Pancreas (tissue), 10 donors: Measurements from ENCODE around the gene MPZ. TPM values are rescaled to one million over a fixed set of nuclear protein-coding genes. Genes with fewer than 3 reads are reported as not detected.

Experiments
- ATAC-seq, 4 donors: fragments of 200-7000 bp; cut with Tn5 transposase; one replicate each; pipeline versions ENCODE4 v1.8.0 to v1.9.1; 2020; ENCODE audit warnings: mild to moderate bottlenecking in 4 of 4, moderate library complexity in 4 of 4
- DNase-seq, 6 donors: peaks; one replicate each; pipeline ENCODE4 v3.0.0-alpha.2; 2020
- FAIRE-seq: peaks from 2 replicates; lab custom pipeline; 2012; peaks lifted over from hg19 to GRCh38; lab: Jason Lieb, UNC
- H3K27ac ChIP-seq, 4 donors: fragments of 200-600 bp; sonication (generic); 1 replicate in 3 of 4; 2 replicates in 1 of 4; pipeline versions ENCODE4 v1.5.0 to v1.8.0; 2020
- H3K27me3 ChIP-seq, 4 donors: fragments of 200-600 bp; one replicate each; pipeline ENCODE4 v1.8.0; 2021
- H3K36me3 ChIP-seq, 3 donors: fragments of 200-600 bp; sonication (generic) in 1 of 3; one replicate each; pipeline versions ENCODE4 v1.5.0 to v1.8.0; 2020 to 2021
- H3K4me1 ChIP-seq, 3 donors: fragments of 200-600 bp; one replicate each; pipeline ENCODE4 v1.8.0; 2021
- H3K4me3 ChIP-seq, 4 donors: fragments of 200-600 bp; sonication (generic) in 2 of 4; one replicate each; pipeline versions ENCODE4 v1.5.0 to v1.8.0; 2020 to 2021
- H3K9me3 ChIP-seq, 4 donors: fragments of 200-600 bp; one replicate each; pipeline ENCODE4 v1.8.0; 2021
- WGBS, 2 donors: extraction: QIAGEN DNeasy Blood & Tissue Kit; methylation state at CpG; one replicate each; pipeline ENCODE4 v1.1.7; 2013; 5-methylcytosine and 5-hydroxymethylcytosine counted together
- intact Hi-C, 3 donors: fragments of 100-400 bp; cut with DNase I; formaldehyde crosslinking; loops; one replicate each; pipeline versions ENCODE4 v1.11.1 to v1.14.2; 2022
- polyA plus RNA-seq, 2 donors: library from polyadenylated mRNA; stranded (reverse); fragments of 200-250 nt; gene quantifications; one replicate each; pipeline ENCODE4 v1.2.3, GENCODE V29; 2013
- total RNA-seq, 6 donors: library from RNA; stranded (reverse); fragmentation: NEBNext Ultra II Directional in 4 of 6; extraction: Animal tissue kit (Norgen Biotek cat#: 25700) in 4 of 6; gene quantifications; one replicate each; pipeline versions ENCODE4 v1.2.1 to v1.2.4, GENCODE V29; 2021 to 2023
- TF ChIP-seq, protein P1 (sequence below), 4 donors: fragments of 200-600 bp; sonication (generic) in 3 of 4; IDR thresholded peaks; one replicate each; pipeline versions ENCODE4 v1.5.0 to v1.8.0; 2021; ENCODE audit warnings: antibody characterized with exemption in 4 of 4
- donor health status: healthy with polysubstance abuse.
- donor health status: DM: no; HTN: no; CAD: no; lungs with moderate emphysema.
- donor health status: DM: no; HTN: no; CAD: no.
- donor health status: control.
- donor health status: control.
- donor health status: Bipolar disorder and iron deficiency.
- donor health status: DM: yes; HTN: yes; CAD: no.
- donor health status: DM: no; HTN: no; CAD: no.
- donor health status: DM: no; HTN: no; CAD: no.
- donor health status: DM: yes; HTN: yes; CAD: no.

MPZ gene
- total and polyA plus RNA-seq, 8 donors: 0.51 to 2.8 (median 1.4) TPM

DNA sequence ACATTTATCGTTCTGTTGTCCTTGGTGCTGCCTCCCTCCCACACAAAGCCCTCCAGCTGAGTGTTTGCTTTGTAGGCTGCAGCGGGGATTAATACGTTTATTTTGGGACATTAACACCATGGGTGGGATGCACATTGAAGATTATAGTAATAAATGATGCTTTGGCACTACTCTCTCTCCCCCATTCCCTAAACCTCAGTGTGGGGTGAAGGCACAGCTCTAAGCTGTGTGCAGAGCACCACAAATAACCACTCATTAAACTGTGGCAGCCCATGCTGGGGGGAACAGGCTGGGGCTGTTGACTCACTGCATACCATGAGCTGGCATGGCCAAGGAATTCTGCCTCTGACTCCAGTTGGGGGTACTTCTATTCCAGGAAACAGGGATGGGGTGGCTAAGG is 43.6 kb downstream of the MPZ start:
- no peak for FAIRE-seq
- Histone ChIP-seq H3K4me3 (no peak overlapping the region), H3K36me3 (no peaks in the 10 kb centered on the region), H3K9me3 (no peaks in the 10 kb centered on the region), H3K4me1 (no peaks in the 10 kb centered on the region), H3K27ac (no peak overlapping the region), H3K27me3 (no peaks in the 10 kb centered on the region)
- DNase-seq: no peak
- intact Hi-C loops: no loop called here
- 22 to 24% methylated on average over 3 of the region's 3 CpGs for WGBS, 2 donors
- TF ChIP-seq, protein P1, sequence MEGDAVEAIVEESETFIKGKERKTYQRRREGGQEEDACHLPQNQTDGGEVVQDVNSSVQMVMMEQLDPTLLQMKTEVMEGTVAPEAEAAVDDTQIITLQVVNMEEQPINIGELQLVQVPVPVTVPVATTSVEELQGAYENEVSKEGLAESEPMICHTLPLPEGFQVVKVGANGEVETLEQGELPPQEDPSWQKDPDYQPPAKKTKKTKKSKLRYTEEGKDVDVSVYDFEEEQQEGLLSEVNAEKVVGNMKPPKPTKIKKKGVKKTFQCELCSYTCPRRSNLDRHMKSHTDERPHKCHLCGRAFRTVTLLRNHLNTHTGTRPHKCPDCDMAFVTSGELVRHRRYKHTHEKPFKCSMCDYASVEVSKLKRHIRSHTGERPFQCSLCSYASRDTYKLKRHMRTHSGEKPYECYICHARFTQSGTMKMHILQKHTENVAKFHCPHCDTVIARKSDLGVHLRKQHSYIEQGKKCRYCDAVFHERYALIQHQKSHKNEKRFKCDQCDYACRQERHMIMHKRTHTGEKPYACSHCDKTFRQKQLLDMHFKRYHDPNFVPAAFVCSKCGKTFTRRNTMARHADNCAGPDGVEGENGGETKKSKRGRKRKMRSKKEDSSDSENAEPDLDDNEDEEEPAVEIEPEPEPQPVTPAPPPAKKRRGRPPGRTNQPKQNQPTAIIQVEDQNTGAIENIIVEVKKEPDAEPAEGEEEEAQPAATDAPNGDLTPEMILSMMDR (IDR thresholded peaks at IDR 0.05): no peak
- no peak for ATAC-seq

DNA sequence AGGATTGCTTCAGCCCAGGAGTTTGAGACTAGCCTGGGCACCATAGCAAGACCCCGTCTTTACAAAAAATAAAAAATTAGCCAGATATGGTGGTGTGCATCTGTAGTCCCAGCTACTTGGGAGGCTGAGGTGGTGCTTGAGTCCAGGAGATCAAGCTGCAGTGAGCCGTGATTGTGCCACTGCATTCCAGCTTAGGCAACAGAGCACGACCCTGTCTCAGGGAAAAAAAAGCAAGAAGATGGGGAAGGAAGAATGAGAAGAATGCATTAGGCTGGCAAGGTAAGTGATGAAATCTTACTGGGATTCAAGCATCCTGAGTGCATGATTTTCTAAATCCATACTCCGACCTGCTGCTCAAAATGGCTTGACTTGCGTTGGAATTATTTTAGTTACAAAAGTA is 44.5 kb downstream of the MPZ start:
- Histone ChIP-seq H3K4me3 (no peak overlapping the region), H3K27ac (no peak overlapping the region), H3K4me1 (no peaks in the 10 kb centered on the region), H3K9me3 (no peaks in the 10 kb centered on the region), H3K36me3 (no peaks in the 10 kb centered on the region), H3K27me3 (no peaks in the 10 kb centered on the region)
- WGBS, 2 donors: 85% methylated on average over 5 of the region's 5 CpGs
- TF ChIP-seq, protein P1 (IDR thresholded peaks at IDR 0.05): no peak
- FAIRE-seq (no peak), DNase-seq (no peak), ATAC-seq (no peak)
- intact Hi-C loops: no loop called here

DNA sequence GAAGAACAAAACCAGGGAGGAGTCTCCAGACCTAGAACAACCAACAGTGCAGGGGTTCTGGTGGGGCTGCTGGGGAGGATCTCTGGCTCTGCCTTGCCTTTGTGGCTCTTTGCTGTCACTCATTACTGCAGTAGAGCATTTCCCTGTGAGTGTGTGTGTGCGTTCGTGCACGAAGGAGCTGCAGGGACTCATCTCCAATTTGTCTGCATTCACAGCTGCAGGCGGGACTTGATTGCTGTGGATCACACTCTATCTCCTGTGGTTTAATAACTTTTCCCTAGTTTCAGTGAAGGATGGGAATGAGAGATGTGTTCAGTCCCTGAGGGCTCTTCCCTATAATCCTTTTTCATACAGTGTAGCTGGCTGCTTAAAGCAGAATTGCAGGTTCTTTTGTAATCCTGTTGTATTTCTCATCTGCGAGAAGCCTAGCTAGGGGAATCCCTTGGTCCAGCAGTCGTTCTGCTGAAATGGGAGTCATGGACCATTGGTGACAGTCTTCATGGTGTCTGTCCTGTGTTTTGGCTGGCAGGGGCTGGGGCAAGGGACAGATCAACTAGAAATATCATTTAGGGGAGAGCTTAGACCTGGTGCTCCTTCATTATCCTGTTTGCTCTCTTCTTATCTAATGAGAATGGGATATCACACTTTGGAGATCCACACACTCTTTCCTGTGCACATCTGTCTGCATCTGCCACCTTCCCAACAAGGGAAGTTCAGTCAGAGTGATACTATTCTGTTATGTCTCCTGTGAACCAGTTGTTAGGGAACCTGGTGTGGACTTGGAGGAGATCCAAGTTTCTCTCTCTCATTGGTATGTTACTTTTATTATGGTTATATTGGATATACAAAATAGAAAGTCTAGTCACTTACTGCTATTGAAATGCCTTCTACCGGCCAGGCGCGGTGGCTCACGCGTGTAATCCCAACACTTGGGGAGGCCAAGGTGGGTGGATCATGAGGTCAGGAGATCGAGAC is 48.2 kb downstream of the MPZ start:
- TF ChIP-seq, protein P1 (IDR thresholded peaks at IDR 0.05): no peak
- no peak for DNase-seq

DNA sequence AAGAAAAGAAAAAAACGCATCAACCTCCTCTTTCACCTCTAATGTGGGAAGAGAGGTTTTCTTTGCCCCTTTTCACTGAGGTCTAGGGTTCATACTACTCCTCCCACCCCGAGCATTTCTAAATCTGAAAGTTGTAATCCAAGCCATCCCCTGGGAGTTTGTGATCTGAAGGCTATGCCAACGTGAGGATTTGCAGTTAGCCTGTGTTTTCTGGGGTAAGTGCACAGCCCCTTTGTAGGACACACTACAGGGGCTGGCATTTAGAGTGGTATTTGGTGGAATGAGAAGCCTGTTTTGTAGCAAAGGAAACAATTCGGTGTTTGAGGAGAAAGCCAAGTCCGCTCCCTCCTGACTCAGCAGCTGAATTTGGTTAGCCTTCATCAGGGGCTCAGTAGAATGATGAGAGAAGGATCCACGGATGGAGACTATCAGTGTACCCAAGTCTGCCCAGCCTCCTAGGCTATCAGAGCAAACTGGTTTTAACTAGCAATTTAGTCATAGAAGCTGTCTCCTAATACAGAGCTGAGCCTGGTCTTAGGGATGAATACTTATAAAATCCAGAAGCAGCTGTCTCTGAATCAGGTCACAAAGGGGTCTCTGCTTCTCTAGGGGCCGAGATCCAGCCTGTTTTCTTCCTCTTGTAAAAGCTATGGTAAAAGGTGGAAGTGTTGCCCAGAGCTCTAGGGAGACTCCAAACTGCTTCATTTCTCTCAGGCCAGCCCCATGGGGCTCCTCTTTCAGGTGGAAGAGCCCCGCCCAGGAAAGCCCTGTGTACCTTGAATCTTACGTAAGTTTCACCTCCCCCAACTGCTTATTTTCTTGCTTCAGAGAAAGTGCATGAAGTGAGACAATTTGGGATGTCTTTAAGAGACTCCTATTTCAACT is 49.1 kb downstream of the MPZ start:
- Histone ChIP-seq H3K9me3 (no peaks in the 10 kb centered on the region), H3K27ac (no peak overlapping the region), H3K4me1 (peaks cover 0 to 3% (median 0%) of the 10 kb centered on the region in 3 donors), H3K27me3 (peaks cover 0 to 5% (median 0%) of the 10 kb centered on the region in 4 donors), H3K4me3 (no peak overlapping the region), H3K36me3 (no peaks in the 10 kb centered on the region)
- FAIRE-seq (no peak), ATAC-seq (no peak), DNase-seq (no peak)
- 62 to 64% methylated on average over 9 of the region's 9 CpGs for WGBS, 2 donors
- TF ChIP-seq, protein P1 (IDR thresholded peaks at IDR 0.05): no peak
- intact Hi-C loops: no loop called here

More for the DNA sequence above, 48.2 kb downstream of the MPZ start:
- Histone ChIP-seq H3K4me1 (peaks cover 0 to 3% (median 0%) of the 10 kb centered on the region in 3 donors), H3K27me3 (peaks cover 0 to 5% (median 0%) of the 10 kb centered on the region in 4 donors), H3K4me3 (no peak overlapping the region), H3K9me3 (no peaks in the 10 kb centered on the region), H3K36me3 (no peaks in the 10 kb centered on the region), H3K27ac (no peak overlapping the region)
- intact Hi-C loops: no loop called here
- WGBS, 2 donors: 78 to 79% methylated on average over 12 of the region's 12 CpGs
- ATAC-seq (peak in 1 of 4 donors; percentile 29), FAIRE-seq (no peak)
